HEK293 (cell line): ENCODE results near the gene HLA-E.

Source experiments
- BCL11B ChIP-seq: fragments of 450-650 bp; formaldehyde crosslinking; IDR thresholded peaks from 2 replicates; pipeline ENCODE4 v1.5.1; 2016; ENCODE audit warnings: low read depth, missing biosample characterization, missing genetic modification characterization
- CTCF ChIP-seq: fragments of 450-650 bp; formaldehyde crosslinking; IDR thresholded peaks from 2 replicates; pipeline ENCODE4 v1.5.1; 2016; ENCODE audit warnings: missing biosample characterization, missing genetic modification characterization
- HOXC10 ChIP-seq: sonication (generic); formaldehyde crosslinking; IDR thresholded peaks from 2 replicates; pipeline ENCODE4 v1.8.1; 2023; ENCODE audit warnings: mild to moderate bottlenecking, missing genetic modification reagents
- PBX3 ChIP-seq: sonication (generic); formaldehyde crosslinking; IDR thresholded peaks from 2 replicates; pipeline ENCODE4 v1.8.1; 2022; ENCODE audit warnings: mild to moderate bottlenecking, moderate library complexity, missing genetic modification reagents
- TCF7L2 ChIP-seq: IDR thresholded peaks from 2 replicates; pipeline ENCODE4 v1.6.1; 2011; ENCODE audit warnings: low read depth, mild to moderate bottlenecking, inconsistent platforms, low read length, moderate library complexity, borderline replicate concordance
- ZBTB10 ChIP-seq: fragments of 450-650 bp; formaldehyde crosslinking; IDR thresholded peaks from 2 replicates; pipeline ENCODE4 v1.5.1; 2016; ENCODE audit warnings: missing biosample characterization, missing genetic modification characterization
- ZBTB17 ChIP-seq: fragments of 450-650 bp; formaldehyde crosslinking; IDR thresholded peaks from 2 replicates; pipeline ENCODE4 v1.5.1; 2016; ENCODE audit warnings: missing biosample characterization, missing genetic modification characterization
- ZBTB21 ChIP-seq: fragments of 450-650 bp; formaldehyde crosslinking; IDR thresholded peaks from 2 replicates; pipeline ENCODE4 v1.5.1; 2017; ENCODE audit warnings: missing biosample characterization, missing genetic modification characterization
- ZBTB8A ChIP-seq: fragments of 450-650 bp; formaldehyde crosslinking; IDR thresholded peaks from 2 replicates; pipeline ENCODE4 v1.5.1; 2016; ENCODE audit warnings: missing biosample characterization, missing genetic modification characterization
- ZFP3 ChIP-seq: fragments of 450-650 bp; formaldehyde crosslinking; IDR thresholded peaks from 2 replicates; pipeline ENCODE4 v1.5.1; 2016; ENCODE audit warnings: low read depth, missing biosample characterization, missing genetic modification characterization
- ZNF133 ChIP-seq: fragments of 450-650 bp; formaldehyde crosslinking; IDR thresholded peaks from 2 replicates; pipeline ENCODE4 v1.5.1; 2016; ENCODE audit warnings: missing biosample characterization, missing genetic modification characterization
- ZNF169 ChIP-seq: fragments of 450-650 bp; formaldehyde crosslinking; IDR thresholded peaks from 2 replicates; pipeline ENCODE4 v1.5.1; 2016; ENCODE audit warnings: missing biosample characterization, missing genetic modification characterization
- ZNF221 ChIP-seq: fragments of 450-650 bp; formaldehyde crosslinking; IDR thresholded peaks from 2 replicates; pipeline ENCODE4 v1.5.1; 2017; ENCODE audit warnings: missing biosample characterization, missing genetic modification characterization, borderline replicate concordance
- ZNF266 ChIP-seq: fragments of 450-650 bp; formaldehyde crosslinking; IDR thresholded peaks from 2 replicates; pipeline ENCODE4 v1.5.1; 2016; ENCODE audit warnings: missing biosample characterization, missing genetic modification characterization, low read depth
- ZNF37A ChIP-seq: fragments of 450-650 bp; IDR thresholded peaks from 2 replicates; pipeline ENCODE4 v1.5.1; 2018; ENCODE audit warnings: missing biosample characterization, missing genetic modification characterization
- ZNF391 ChIP-seq: fragments of 450-650 bp; formaldehyde crosslinking; IDR thresholded peaks from 2 replicates; pipeline ENCODE4 v1.5.1; 2016; ENCODE audit warnings: low read depth, missing biosample characterization, missing genetic modification characterization, borderline replicate concordance
- ZNF48 ChIP-seq: fragments of 450-650 bp; formaldehyde crosslinking; IDR thresholded peaks from 2 replicates; pipeline ENCODE4 v1.5.1; 2016; ENCODE audit warnings: missing biosample characterization, missing genetic modification characterization
- ZNF530 ChIP-seq: fragments of 450-650 bp; formaldehyde crosslinking; IDR thresholded peaks from 2 replicates; pipeline ENCODE4 v1.5.1; 2016; ENCODE audit warnings: low read depth, missing biosample characterization, missing genetic modification characterization
- ZNF623 ChIP-seq: fragments of 450-650 bp; formaldehyde crosslinking; IDR thresholded peaks from 2 replicates; pipeline ENCODE4 v1.5.1; 2016; ENCODE audit warnings: missing biosample characterization, missing genetic modification characterization
- ZNF639 ChIP-seq: fragments of 450-650 bp; formaldehyde crosslinking; IDR thresholded peaks from 2 replicates; pipeline ENCODE4 v1.5.1; 2016; ENCODE audit warnings: missing biosample characterization, missing genetic modification characterization
- ZNF747 ChIP-seq: fragments of 450-650 bp; formaldehyde crosslinking; IDR thresholded peaks from 2 replicates; pipeline ENCODE4 v1.5.1; 2016; ENCODE audit warnings: missing biosample characterization, missing genetic modification characterization
- ZNF830 ChIP-seq: fragments of 450-650 bp; IDR thresholded peaks from 2 replicates; pipeline ENCODE4 v1.5.0; 2018; ENCODE audit warnings: missing biosample characterization, missing genetic modification characterization, low read depth, mild to moderate bottlenecking, moderate library complexity
- ZSCAN16 ChIP-seq: fragments of 450-650 bp; formaldehyde crosslinking; IDR thresholded peaks from 2 replicates; pipeline ENCODE4 v1.5.1; 2016; ENCODE audit warnings: missing biosample characterization, missing genetic modification characterization
- TF ChIP-seq, protein P1 (sequence below): fragments of 450-650 bp; formaldehyde crosslinking; IDR thresholded peaks from 2 replicates; pipeline ENCODE4 v1.5.1; 2016; ENCODE audit warnings: missing biosample characterization, missing genetic modification characterization
- TF ChIP-seq, protein P2 (sequence below): fragments of 450-650 bp; formaldehyde crosslinking; IDR thresholded peaks from 2 replicates; pipeline ENCODE4 v1.5.1; 2016; ENCODE audit warnings: missing biosample characterization, missing genetic modification characterization
- TF ChIP-seq, protein P3 (sequence below): fragments of 450-650 bp; IDR thresholded peaks from 2 replicates; pipeline ENCODE4 v1.5.1; 2018; ENCODE audit warnings: missing biosample characterization, mild to moderate bottlenecking, missing genetic modification characterization

Gene HLA-E

GRCh38 chr6:30489081-30490025, at the start of gene HLA-E (continued):
- TF ChIP-seq, protein P1, sequence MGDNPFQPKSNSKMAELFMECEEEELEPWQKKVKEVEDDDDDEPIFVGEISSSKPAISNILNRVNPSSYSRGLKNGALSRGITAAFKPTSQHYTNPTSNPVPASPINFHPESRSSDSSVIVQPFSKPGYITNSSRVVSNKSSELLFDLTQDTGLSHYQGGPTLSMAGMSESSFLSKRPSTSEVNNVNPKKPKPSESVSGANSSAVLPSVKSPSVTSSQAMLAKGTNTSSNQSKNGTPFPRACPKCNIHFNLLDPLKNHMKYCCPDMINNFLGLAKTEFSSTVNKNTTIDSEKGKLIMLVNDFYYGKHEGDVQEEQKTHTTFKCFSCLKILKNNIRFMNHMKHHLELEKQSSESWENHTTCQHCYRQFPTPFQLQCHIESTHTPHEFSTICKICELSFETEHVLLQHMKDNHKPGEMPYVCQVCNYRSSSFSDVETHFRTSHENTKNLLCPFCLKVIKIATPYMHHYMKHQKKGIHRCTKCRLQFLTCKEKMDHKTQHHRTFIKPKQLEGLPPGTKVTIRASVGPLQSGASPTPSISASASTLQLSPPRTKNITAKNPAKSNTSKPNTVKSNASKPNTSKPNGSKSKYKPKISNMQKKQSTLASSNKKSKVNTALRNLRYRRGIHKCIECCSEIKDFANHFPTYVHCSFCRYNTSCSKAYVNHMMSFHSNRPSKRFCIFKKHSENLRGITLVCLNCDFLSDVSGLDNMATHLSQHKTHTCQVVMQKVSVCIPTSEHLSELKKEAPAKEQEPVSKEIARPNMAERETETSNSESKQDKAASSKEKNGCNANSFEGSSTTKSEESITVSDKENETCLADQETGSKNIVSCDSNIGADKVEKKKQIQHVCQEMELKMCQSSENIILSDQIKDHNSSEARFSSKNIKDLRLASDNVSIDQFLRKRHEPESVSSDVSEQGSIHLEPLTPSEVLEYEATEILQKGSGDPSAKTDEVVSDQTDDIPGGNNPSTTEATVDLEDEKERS (tag by site-specific recombination) = peak; percentile 78; the same call in 1 of the 2 replicates
- no peak for TF ChIP-seq ZNF623 (tag by site-specific recombination)
- TF ChIP-seq ZBTB8A (tag by site-specific recombination) = peak; percentile 95
- no peak for TF ChIP-seq ZFP3 (tag by site-specific recombination)
- TF ChIP-seq ZNF830 = no peak
- no peak for TF ChIP-seq HOXC10 (CRISPR knock-in tag)
- TF ChIP-seq TCF7L2 = no peak
- TF ChIP-seq, protein P2, sequence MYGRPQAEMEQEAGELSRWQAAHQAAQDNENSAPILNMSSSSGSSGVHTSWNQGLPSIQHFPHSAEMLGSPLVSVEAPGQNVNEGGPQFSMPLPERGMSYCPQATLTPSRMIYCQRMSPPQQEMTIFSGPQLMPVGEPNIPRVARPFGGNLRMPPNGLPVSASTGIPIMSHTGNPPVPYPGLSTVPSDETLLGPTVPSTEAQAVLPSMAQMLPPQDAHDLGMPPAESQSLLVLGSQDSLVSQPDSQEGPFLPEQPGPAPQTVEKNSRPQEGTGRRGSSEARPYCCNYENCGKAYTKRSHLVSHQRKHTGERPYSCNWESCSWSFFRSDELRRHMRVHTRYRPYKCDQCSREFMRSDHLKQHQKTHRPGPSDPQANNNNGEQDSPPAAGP (tag by site-specific recombination) = peak; percentile 57; the same call in 1 of the 2 replicates
- TF ChIP-seq ZSCAN16 (tag by site-specific recombination) = no peak
- TF ChIP-seq ZNF747 (tag by site-specific recombination) = no peak
- TF ChIP-seq ZNF266 (tag by site-specific recombination) = no peak
- TF ChIP-seq ZNF133 (tag by site-specific recombination) = no peak
- no peak for TF ChIP-seq PBX3
- TF ChIP-seq ZBTB10 = peak; percentile 78; the same call in 1 of the 2 replicates
- TF ChIP-seq ZNF48 = no peak
- TF ChIP-seq BCL11B (tag by site-specific recombination) = peak; percentile 96; the same call in 1 of the 2 replicates
- TF ChIP-seq ZNF37A (tag by site-specific recombination) = no peak
- TF ChIP-seq, protein P3, sequence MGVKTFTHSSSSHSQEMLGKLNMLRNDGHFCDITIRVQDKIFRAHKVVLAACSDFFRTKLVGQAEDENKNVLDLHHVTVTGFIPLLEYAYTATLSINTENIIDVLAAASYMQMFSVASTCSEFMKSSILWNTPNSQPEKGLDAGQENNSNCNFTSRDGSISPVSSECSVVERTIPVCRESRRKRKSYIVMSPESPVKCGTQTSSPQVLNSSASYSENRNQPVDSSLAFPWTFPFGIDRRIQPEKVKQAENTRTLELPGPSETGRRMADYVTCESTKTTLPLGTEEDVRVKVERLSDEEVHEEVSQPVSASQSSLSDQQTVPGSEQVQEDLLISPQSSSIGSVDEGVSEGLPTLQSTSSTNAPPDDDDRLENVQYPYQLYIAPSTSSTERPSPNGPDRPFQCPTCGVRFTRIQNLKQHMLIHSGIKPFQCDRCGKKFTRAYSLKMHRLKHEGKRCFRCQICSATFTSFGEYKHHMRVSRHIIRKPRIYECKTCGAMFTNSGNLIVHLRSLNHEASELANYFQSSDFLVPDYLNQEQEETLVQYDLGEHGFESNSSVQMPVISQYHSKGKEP = 0 out of 2 replicates have a peak, but pooled peaks have one; percentile 4
- no peak for TF ChIP-seq CTCF (tag by site-specific recombination)
- no peak for TF ChIP-seq ZNF530 (tag by site-specific recombination)
- TF ChIP-seq ZNF169 = no peak
- TF ChIP-seq ZNF391 (tag by site-specific recombination) = no peak
- TF ChIP-seq ZBTB17 = peak; percentile 80
- no peak for TF ChIP-seq ZNF221
- TF ChIP-seq ZNF639 (tag by site-specific recombination) = peak; percentile 58; the same call in 1 of the 2 replicates
- TF ChIP-seq ZBTB21 (tag by site-specific recombination) = no peak
